DMS79 (cell line): ENCODE measurements around the gene TMEM235.

Experiments used
- DNase-seq: peaks from one replicate; lab custom pipeline; 2025; lab: John Stamatoyannopoulos, UW

The TMEM235 gene

DNA sequence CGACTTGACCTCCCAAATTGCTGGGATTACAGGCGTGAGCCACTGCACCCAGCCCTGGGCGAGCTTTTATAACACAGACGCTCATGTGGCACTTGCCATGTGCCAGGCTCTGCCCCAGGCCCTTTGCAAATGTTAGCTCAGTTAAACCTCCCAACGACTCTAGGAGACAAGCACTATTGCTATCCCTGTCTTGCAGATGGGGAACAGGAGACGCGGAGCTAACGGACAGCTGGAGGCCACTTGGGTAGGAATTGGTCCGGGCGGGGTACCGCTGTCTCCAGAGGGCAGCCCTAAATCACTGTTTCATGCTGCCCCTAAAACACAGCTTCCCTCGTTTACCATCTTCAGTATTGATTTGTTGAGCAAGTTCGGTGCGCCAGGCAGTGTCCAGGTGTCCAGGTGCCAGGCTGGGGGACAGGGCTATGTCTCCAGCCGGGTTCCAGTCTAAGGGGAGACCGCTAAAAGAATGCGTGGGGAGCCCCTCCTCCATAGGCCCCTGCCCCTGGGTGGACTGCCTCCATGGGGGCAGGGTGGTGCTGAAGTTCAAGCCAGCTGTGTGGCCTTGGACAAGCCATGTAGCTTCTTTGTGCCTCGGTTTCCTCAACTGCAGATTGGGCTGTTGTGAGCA, 23.7 kb downstream of the TMEM235 start:
- DNase-seq, result no peak

DNA sequence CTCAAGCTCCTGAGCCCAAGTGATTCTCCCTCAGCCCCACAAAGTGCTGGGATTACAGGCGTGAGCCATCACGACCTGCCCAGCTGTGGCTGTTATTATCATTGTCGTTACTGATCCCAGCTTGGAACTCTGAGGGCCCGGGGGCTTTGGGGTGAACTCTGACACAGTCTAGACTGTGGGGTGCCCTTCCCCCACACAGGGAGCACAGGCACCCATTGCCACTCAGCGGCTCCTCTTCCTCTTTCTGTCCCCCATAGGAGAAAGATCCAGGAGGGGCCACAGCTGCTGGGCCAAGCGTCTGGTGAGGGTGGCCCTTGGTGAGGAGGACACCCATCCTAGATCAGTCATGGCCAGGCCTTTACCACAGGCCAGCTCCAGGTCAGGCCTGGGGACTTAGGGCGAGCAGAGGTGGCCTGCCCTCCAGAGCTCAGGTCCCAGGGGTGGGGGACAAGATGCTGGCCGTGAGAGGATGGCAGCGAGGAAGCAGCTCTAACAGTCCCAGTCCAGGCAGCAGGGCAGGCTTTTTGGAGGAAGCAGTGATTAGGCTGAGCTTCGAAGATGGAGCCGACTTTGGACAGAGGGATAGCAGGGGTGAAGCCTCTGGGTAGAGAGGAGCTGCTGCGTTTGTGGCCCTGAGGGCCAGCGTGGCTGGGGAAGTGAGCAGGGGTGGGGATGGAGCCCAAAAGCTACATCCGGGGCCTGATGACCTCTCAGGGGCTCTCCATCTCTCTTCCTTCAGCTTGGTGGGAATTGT, 24.7 kb downstream of the TMEM235 start:
- no peak for DNase-seq

DNA sequence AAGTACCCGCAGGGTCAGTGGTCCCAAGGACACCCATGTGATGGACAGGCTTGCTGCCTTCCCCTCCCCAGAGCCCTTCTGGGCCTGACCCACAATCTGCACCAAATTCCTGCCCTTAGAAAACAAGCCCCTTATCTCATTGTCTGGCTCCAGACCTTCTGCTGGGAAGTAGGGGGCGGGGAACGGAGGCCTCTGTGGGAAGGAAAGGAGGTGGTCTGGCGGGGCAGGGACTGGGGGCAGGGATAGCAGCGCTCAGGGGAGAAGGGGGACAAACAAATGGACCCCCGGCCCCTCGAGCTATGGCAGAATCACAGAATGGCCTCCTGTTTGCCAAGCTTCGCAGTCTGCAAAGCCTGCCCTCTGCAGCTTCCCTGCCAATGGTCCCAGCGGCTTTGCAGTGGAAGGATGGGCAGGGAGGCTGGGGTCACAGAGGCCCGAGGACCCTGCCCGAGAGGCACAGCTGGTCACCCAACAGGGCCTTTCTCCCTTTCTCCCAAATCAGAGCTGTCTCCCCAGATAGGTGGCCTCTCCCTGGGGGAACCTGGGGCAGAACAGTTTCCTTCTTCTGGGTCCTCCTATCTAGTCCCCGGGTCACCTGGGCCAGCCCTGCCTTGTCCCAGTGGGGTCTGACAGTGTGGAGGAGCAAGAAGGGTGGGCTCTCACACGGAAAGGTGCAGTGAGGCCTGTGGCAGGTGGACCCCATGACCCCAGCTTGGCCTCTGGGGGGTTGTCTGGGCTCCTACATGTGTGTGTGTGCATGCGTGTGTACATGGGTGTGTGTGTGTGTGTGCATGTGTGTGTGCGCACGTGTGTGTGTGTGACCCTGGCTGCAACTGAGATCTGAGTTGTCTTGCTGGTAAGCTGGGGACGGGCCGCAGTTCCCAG, 25.5 kb downstream of the TMEM235 start:
- no peak for DNase-seq

GRCh38 chr17:78257810-78258322, 26.4 kb downstream of the TMEM235 start:
- DNase-seq, result no peak

GRCh38 chr17:78258323-78259191, 27.1 kb downstream of the TMEM235 start:
- DNase-seq, result no peak

DNA sequence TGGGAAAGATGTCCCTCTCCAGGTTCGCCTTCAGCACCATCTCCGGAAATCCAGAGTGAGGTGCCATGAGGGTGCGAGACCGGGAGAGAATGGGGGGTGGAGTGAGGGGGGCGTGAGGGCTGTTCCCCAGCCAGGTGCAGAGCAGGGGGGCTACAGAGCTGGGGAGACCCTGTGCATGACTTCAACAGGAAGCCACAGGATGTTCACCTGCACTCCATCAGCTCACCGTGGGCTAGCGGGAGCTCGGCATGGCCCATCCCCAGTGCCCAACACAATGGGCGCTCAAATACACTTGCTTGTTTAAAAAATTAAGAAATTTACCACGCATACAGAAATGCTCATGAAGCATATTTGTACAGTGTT, 27.7 kb downstream of the TMEM235 start:
- no peak for DNase-seq

DNA sequence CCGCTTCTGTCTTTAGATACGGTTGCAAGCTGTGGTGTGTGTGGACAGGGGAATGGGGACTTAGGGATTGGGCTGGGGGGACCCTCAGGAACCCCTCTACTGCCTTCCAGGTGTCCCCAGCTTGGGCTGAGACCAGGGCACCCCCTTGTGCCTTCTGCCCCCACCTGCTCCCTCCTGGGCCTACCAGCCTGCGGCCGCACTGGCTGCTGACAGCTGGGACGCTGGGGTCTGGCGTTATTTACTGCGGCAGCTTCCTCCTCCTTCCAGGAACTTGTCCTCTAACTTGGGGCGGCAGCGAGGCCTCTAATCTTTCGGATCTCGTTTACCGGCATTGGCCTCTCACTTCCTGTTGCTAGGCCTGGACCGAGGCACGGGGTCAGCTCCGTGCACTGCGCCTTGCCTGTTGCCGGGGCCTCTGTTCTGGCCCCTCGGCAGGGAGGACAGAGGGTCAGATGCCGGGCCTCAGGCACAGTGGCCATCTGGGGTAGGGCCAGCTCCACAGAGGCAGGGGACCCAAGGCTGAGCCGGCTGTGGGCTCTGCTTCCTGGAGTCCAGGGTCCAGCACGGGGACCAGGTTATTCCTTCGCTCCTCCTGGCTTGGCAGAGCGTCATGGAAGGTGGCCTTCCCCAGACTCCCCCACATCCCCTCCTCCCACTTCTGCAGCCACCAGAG, 31.8 kb downstream of the TMEM235 start:
- no peak for DNase-seq

- DNase-seq, result no peak
Measured at GRCh38 chr17:78263736-78264340, 32.4 kb downstream of the TMEM235 start.

GRCh38 chr17:78264590-78264989, 33.2 kb downstream of the TMEM235 start:
- DNase-seq, result no peak

DNA sequence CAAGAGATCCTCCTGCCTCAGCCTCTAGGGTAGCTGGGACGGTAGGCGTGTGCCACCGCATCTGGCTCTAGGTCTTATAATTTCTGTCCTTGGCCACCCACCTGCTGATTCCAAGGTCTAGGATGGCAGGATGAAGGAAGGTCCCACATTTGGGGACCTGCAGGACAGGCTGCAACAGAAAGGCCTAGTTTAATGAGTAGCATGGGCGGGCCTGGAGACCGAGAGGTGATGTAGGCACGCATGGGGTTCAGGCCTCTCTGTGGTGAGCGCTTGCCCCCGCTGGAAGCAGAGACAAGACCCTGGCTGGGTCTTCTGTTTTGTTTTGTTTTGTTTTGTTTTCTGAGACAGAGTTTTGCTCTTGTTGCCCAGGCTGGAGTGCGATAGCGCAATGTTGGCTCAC, 33.7 kb downstream of the TMEM235 start:
- no peak for DNase-seq

DNA sequence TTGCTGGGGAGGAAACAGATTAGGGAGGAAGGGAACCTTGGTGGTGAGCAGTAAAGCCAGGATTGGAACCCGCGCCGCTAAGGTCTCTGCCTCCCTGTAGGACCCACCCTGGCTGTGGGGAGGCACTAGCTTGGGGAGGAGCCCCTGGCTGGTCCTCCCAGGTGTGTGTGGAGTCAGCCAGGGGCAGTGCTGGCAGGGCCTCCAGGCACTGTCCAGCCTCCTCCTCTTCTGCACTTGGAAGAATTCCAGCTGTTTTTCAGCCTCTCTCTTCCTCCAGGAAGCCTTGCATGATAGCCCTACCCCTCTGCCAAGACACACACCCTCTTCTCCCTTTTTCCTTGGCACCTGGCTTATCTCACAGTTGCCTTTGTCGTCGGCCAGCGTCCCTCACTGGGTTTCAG, 34.8 kb downstream of the TMEM235 start:
- no peak for DNase-seq

- DNase-seq, result no peak
Measured at GRCh38 chr17:78266771-78267170, 35.3 kb downstream of the TMEM235 start.

- DNase-seq, result no peak
Measured at GRCh38 chr17:78267253-78268073, 36.0 kb downstream of the TMEM235 start.

DNA sequence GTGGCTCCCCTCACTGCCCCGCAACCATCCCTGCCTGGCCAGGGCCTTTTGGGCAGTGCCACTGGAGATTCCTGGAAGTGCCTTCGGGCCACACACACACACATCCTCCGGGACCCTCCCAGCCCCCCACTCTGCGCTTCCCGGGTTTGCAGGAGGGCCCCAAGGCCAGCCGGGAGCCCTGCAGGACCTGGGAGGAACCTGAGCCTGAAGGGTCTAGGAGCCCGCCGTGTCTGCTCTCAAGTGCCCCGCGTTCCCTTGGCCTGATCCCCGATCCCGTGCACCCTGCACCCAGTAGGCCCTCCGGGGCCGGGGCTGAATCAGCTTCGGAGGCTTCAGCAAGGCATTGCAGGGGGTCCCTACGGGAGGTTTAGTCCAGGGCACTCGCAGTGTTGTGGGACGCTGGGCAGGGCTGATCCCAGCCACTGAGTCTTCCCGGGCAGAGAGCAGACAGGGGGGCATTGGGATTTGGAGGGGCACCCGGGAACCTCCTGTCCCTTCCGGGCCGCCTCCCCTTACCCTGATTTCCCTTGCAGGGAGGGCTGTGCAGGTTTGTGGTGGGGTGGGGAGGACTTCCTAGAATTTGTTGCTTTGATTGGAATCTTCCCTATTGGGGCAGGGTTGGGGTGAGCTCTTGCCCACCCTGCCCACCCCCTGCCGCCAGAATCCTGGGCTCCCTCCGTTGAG, 36.9 kb downstream of the TMEM235 start:
- no peak for DNase-seq

GRCh38 chr17:78268951-78269905, 37.8 kb downstream of the TMEM235 start:
- DNase-seq, result no peak

DNA sequence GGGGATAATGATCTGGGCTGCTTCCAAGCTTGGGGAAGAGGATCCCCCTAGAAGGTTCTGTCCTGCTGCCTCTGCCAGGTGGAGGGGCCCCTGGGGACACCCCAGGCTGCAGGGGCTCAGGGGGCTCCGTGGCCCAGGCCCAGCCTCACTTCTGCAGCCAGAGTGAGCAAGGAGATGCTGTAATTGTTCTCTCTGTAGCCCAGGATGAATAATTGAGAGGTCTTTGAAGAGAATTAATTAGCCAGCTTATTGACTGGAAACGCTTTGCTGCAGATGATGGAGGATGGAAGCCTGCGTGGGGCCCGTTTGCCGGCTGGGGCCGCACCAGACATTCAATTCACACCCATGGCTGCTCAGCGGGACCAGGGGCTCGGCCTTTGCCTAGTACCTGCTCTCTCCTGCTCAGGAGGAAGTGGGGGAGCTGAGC, 38.5 kb downstream of the TMEM235 start:
- no peak for DNase-seq

DNA sequence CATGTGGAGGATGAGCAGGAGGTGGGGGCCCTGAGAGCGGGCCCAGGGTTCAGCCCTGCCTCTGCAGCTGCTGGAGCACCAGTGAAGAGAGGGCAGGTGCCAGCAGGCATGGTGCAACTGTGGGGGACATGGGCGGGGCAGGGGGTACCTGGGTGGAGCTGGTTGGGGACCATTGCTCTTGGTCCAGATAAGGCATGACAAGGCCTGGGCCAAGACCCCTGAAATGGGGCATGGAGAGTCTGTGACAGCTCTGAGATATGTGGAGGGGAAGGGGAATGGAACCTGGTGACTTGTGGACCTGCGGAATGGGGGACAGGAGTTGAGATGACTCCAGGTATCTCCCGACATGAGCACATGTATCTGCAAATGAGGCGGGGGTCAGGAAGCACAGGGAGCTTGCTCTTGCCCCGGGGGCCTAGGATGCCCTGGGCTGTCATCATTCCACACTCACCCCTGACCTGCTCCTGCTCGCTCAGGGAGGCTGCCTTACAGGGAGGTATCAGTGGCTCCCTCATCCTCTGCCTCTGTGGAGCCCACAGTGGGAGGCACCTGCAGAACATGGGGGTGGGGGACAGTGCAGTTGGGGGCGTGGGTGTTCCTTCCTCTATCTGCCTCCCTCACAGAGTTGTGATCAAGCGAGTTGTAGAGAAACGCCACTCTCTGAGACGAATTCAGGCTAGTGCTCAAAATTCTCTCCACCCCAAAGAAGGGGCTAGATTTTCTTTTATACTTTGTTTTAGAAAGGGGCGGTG, 40.2 kb downstream of the TMEM235 start:
- DNase-seq, result no peak
